Thyroid gland (tissue), 4 donors: ENCODE measurements around the gene SRSF5.

Experiments
- POLR2A ChIP-seq, 2 donors: fragments of 450-650 bp; IDR thresholded peaks; one replicate each; pipeline ENCODE4 v1.6.1; 2017; ENCODE audit warnings: antibody characterized with exemption in 2 of 2, mild to moderate bottlenecking in 2 of 2, moderate library complexity in 1 of 2
- TF ChIP-seq, protein P1 (sequence below), 6 experiments: fragments of 200-600 bp in 3 of 6; fragments of 450-650 bp in 3 of 6; sonication (generic) in 3 of 6; IDR thresholded peaks; one replicate each; pipeline ENCODE4 v1.5.1; 2016 to 2019; ENCODE audit warnings: antibody characterized with exemption in 6 of 6, mild to moderate bottlenecking in 2 of 6, inconsistent platforms in 1 of 6, moderate library complexity in 1 of 6

DNA sequence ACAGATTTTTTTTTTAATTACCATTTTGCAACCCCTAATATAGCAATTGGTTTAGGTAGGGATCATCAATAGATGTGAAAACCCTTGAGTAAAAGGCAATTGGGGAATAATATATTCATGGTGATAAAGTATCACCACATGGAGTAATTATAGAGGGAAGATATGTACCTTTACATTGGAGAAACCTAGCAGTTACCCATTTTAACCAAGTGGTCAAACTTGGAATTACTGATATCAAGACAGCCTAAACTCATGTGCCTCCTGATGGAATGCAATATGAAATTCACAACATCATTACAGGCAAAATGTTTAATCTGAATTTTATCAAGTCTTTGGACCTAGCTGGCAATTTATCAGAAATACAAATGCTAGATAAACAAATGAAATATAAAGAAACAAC lies 36.8 kb downstream of the SRSF5 start:
- TF ChIP-seq, protein P1, sequence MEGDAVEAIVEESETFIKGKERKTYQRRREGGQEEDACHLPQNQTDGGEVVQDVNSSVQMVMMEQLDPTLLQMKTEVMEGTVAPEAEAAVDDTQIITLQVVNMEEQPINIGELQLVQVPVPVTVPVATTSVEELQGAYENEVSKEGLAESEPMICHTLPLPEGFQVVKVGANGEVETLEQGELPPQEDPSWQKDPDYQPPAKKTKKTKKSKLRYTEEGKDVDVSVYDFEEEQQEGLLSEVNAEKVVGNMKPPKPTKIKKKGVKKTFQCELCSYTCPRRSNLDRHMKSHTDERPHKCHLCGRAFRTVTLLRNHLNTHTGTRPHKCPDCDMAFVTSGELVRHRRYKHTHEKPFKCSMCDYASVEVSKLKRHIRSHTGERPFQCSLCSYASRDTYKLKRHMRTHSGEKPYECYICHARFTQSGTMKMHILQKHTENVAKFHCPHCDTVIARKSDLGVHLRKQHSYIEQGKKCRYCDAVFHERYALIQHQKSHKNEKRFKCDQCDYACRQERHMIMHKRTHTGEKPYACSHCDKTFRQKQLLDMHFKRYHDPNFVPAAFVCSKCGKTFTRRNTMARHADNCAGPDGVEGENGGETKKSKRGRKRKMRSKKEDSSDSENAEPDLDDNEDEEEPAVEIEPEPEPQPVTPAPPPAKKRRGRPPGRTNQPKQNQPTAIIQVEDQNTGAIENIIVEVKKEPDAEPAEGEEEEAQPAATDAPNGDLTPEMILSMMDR (IDR thresholded peaks at IDR 0.05): no peak
- TF ChIP-seq POLR2A (IDR thresholded peaks at IDR 0.05): no peak
